Measurements from ENCODE around the gene ZNF419.
A peak's percentile ranks its signal among the peaks of the same experiment; 100 is the strongest.
"Not testable (repeated sequence)": the region's sequence is repeated elsewhere in the genome, so short reads cannot be mapped to it uniquely, and the experiment has no call there.

Gene ZNF419

GRCh38 chr19:57487477-57488298 is at the start of gene ZNF419:
Gene ZNF419 (plus strand): TSS chr19:57487750. CDS start chr19:57487951, 201 bp downstream.
- DNase-seq (ENCODE audit: low read depth), result peak; percentile 83

- no peak for DNase-seq (ENCODE audit: low read depth)
These were observed 49.6 kb upstream of the ZNF419 start for GRCh38 chr19:57437931-57438330.

- DNase-seq (ENCODE audit: low read depth), result no peak
These were observed 48.6 kb upstream of the ZNF419 start for GRCh38 chr19:57438925-57439324.

GRCh38 chr19:57441979-57442752 is 45.4 kb upstream of the ZNF419 start:
- DNase-seq (ENCODE audit: low read depth), result no peak

- no peak for DNase-seq (ENCODE audit: low read depth)
These were observed 44.3 kb upstream of the ZNF419 start for GRCh38 chr19:57443121-57443696.

- DNase-seq (ENCODE audit: low read depth), result no peak
These were observed 35.2 kb upstream of the ZNF419 start for GRCh38 chr19:57452307-57452706.

- DNase-seq (ENCODE audit: low read depth), result peak; percentile 3
These were observed 21.7 kb upstream of the ZNF419 start for GRCh38 chr19:57465680-57466381.

GRCh38 chr19:57466489-57466888 is 21.1 kb upstream of the ZNF419 start:
- DNase-seq (ENCODE audit: low read depth), result no peak

GRCh38 chr19:57473646-57474045 is 13.9 kb upstream of the ZNF419 start:
- DNase-seq (ENCODE audit: low read depth), result peak; percentile 11

- DNase-seq (ENCODE audit: low read depth), result peak; percentile 97
These were observed 10.2 kb upstream of the ZNF419 start, which contains the start of gene ZNF772 for GRCh38 chr19:57477191-57478008. Gene ZNF772 (minus strand): TSS chr19:57477566. CDS start chr19:57477309, 257 bp downstream.

GRCh38 chr19:57488299-57488644 is 722 bp downstream of the ZNF419 start:
- peak; percentile 54 for DNase-seq (ENCODE audit: low read depth)

- not testable (repeated sequence) for DNase-seq (ENCODE audit: low read depth)
These were observed 11.8 kb downstream of the ZNF419 start for GRCh38 chr19:57499332-57499679.

GRCh38 chr19:57499680-57500395 is 12.3 kb downstream of the ZNF419 start, which contains the start of gene ZNF773:
Gene ZNF773 (plus strand): TSS chr19:57499938. CDS start chr19:57500081, 143 bp downstream.
- DNase-seq (ENCODE audit: low read depth), result peak; percentile 97

- peak; percentile 53 for DNase-seq (ENCODE audit: low read depth)
These were observed 12.8 kb downstream of the ZNF419 start for GRCh38 chr19:57500400-57500799.

GRCh38 chr19:57506163-57506562 is 18.6 kb downstream of the ZNF419 start:
- DNase-seq (ENCODE audit: low read depth), result no peak

- no peak for DNase-seq (ENCODE audit: low read depth)
These were observed 23.9 kb downstream of the ZNF419 start for GRCh38 chr19:57511484-57511883.

GRCh38 chr19:57512845-57513244 is 25.3 kb downstream of the ZNF419 start:
- peak; percentile 31 for DNase-seq (ENCODE audit: low read depth)

- DNase-seq (ENCODE audit: low read depth), result no peak
These were observed 27.7 kb downstream of the ZNF419 start for GRCh38 chr19:57515255-57515654.

- not testable (repeated sequence) for DNase-seq (ENCODE audit: low read depth)
These were observed 30.5 kb downstream of the ZNF419 start for GRCh38 chr19:57518021-57518420.

- DNase-seq (ENCODE audit: low read depth), result peak; percentile 95
These were observed 39.8 kb downstream of the ZNF419 start, which contains the start of gene ZNF549 for GRCh38 chr19:57527136-57527881. Gene ZNF549 (plus strand): TSS chr19:57527356. CDS start chr19:57527574, 218 bp downstream.
